GM18499 (cell line): Measurements from ENCODE around the gene ERBIN.
"Not testable (repeated sequence)": the region's sequence is repeated elsewhere in the genome, so short reads cannot be mapped to it uniquely, and the experiment has no call there.

Experiments used
- ATAC-seq: cut with Tn5 transposase; IDR thresholded peaks from one replicate; pipeline ENCODE4 v1.9.1; 2021; ENCODE audit warnings: moderate number of reproducible peaks; ENCODE audit not compliant: insufficient read depth, unreplicated experiment

Gene ERBIN

GRCh38 chr5:65999061-65999723, 72.8 kb downstream of the ERBIN start:
- no peak for ATAC-seq

GRCh38 chr5:66001952-66002351, 75.6 kb downstream of the ERBIN start:
- no peak for ATAC-seq

- no peak for ATAC-seq
Observed at GRCh38 chr5:66002415-66002814, 76.0 kb downstream of the ERBIN start.

- ATAC-seq: no peak
Observed at GRCh38 chr5:66004216-66004615, 77.8 kb downstream of the ERBIN start.

- no peak for ATAC-seq
Observed at GRCh38 chr5:66009277-66009676, 82.9 kb downstream of the ERBIN start.

GRCh38 chr5:66010476-66010875, 84.1 kb downstream of the ERBIN start:
- no peak for ATAC-seq

- no peak for ATAC-seq
Observed at GRCh38 chr5:66012271-66012670, 85.9 kb downstream of the ERBIN start.

- no peak for ATAC-seq
Observed at GRCh38 chr5:66013397-66013796, 87.0 kb downstream of the ERBIN start.

GRCh38 chr5:66013906-66014305, 87.5 kb downstream of the ERBIN start:
- no peak for ATAC-seq

GRCh38 chr5:66015196-66015960, 89.0 kb downstream of the ERBIN start:
- ATAC-seq: no peak

GRCh38 chr5:66021585-66021984, 95.2 kb downstream of the ERBIN start:
- ATAC-seq: no peak

GRCh38 chr5:66039296-66039695, 112.9 kb downstream of the ERBIN start:
- no peak for ATAC-seq

- no peak for ATAC-seq
Observed at GRCh38 chr5:66039701-66040100, 113.3 kb downstream of the ERBIN start.

GRCh38 chr5:66041627-66042026, 115.3 kb downstream of the ERBIN start:
- no peak for ATAC-seq

- no peak for ATAC-seq
Observed at GRCh38 chr5:66057239-66057638, 130.9 kb downstream of the ERBIN start.

- ATAC-seq: not testable (repeated sequence)
Observed at GRCh38 chr5:66061320-66061719, 134.9 kb downstream of the ERBIN start.

- not testable (repeated sequence) for ATAC-seq
Observed at GRCh38 chr5:66063061-66063460, 136.7 kb downstream of the ERBIN start.

- no peak for ATAC-seq
Observed at GRCh38 chr5:66066826-66067225, 140.5 kb downstream of the ERBIN start.

- no peak for ATAC-seq
Observed at GRCh38 chr5:66072031-66072430, 145.7 kb downstream of the ERBIN start.

- no peak for ATAC-seq
Observed at GRCh38 chr5:66074901-66075300, 148.5 kb downstream of the ERBIN start.

- no peak for ATAC-seq
Observed at GRCh38 chr5:66080664-66081063, 154.3 kb downstream of the ERBIN start.

GRCh38 chr5:66089384-66089783, 163.0 kb downstream of the ERBIN start:
- ATAC-seq: no peak
